Stromal cell of bone marrow (primary cell): ENCODE data around the gene GTPBP6.
"Not testable (repeated sequence)": the region's sequence is repeated elsewhere in the genome, so short reads cannot be mapped to it uniquely, and the experiment has no call there.

Source experiments
- DNase-seq: peaks from one replicate; pipeline ENCODE4 v3.0.0-alpha.2; 2012; ENCODE audit warnings: low read depth

Gene GTPBP6

GRCh38 chrX:351324-351641, 32.7 kb upstream of the GTPBP6 start:
- DNase-seq, result not testable (repeated sequence)

DNA sequence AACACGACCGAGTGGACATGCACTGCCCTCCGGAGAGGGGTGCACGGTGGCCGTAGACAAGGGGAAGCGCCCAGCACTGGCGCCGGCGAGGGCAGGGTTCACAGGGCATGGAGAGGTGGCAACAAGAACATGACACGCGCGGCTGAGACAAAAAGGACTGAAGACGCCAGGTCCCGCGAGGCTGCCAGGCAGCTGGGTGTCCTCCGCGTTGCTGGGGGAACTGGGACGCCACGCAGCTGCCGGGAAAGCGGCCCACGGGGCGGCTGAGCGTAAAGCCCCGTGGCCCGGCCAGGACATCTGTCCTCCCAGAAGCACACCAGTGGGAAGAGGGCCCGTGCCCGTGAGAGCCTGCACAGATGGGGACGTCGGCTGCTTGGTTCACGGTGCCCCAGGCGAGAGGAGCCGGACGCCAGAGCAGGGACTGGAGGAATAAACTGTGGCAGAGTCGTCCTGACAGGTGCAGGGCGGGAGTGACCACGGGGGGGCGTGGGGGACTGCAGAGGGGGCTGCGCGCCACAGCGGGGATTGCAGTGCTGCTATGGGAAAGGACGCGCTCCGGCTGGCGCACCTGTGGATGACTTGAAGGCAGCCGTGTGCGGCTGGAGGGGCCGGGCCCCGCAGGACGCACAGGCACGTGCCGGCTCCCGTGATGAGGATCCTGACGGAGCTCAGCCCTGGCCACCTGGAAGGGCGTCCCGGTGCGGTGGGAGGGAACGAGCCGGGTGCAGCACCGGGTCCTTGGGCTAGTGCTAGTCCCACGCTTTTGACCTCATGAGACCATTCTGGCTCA, 32.1 kb upstream of the GTPBP6 start:
- no peak for DNase-seq

GRCh38 chrX:350148-350533, 31.5 kb upstream of the GTPBP6 start:
- DNase-seq, result no peak

DNA sequence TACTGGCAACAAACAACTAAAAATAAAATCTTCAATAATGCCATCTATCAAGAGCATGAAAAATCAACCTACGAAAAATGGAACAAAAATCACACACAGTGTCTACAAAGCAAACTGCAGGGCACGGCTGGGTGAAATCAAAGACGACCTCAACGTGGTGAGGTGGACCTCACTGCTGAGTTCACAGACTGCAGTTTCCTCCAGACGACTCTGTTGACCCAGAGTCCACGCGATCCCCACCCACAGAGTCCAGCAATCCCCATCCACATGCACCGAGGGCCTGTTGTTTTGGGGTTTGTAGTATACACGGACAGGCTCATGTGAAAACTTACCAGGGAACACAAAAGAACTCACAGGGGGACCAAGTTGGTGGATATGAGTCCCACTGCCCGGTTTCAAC, 31.1 kb upstream of the GTPBP6 start:
- no peak for DNase-seq

DNA sequence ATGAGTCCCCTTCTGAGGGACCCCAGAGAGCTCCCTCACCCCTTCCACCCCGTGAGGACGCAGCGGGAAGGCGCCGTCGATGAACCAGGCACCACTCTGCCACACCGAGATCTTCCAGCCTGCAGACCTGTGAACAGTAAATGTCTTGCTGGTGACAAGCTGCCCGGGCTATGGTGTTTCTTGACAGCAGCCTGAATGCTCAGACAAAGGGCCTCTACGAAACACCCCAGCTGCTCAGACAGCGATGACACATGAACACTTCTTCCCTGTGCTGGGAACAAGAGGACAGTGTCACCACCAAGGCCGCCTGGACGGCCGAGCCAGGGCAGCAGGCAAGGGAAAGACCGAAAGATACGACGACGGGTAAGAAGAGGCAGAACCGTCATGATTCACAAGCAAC, 30.6 kb upstream of the GTPBP6 start:
- no peak for DNase-seq

DNA sequence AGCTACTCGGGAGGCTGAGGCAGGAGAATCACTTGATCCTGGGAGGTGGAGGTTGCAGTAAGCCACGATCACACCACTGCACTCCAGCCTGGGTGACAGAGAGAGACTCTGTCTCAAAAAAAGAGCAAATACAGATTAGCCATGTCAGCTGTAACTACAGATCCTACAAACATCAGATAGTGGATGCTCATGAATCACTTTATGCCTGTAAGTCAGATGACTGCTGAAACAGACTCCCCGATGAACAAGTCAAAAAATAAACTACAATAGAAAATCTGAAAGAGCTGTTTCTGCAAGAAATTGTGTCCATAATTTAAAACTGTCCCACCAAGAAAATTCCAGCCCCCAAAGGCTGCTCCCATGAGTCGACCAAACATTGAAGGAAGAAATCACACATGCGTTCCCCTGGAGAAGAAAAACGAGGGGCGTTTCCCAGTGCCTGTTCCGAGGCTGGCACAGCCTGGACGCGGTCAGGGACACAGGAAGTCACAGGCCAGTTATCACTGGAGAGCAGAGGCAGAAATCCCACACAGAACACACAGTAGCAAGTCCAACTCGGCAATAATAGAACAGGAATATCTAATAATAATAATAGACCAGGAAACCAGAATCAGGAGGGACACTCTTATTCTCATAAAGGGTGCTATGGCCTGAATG, 30.0 kb upstream of the GTPBP6 start:
- DNase-seq, result no peak

DNA sequence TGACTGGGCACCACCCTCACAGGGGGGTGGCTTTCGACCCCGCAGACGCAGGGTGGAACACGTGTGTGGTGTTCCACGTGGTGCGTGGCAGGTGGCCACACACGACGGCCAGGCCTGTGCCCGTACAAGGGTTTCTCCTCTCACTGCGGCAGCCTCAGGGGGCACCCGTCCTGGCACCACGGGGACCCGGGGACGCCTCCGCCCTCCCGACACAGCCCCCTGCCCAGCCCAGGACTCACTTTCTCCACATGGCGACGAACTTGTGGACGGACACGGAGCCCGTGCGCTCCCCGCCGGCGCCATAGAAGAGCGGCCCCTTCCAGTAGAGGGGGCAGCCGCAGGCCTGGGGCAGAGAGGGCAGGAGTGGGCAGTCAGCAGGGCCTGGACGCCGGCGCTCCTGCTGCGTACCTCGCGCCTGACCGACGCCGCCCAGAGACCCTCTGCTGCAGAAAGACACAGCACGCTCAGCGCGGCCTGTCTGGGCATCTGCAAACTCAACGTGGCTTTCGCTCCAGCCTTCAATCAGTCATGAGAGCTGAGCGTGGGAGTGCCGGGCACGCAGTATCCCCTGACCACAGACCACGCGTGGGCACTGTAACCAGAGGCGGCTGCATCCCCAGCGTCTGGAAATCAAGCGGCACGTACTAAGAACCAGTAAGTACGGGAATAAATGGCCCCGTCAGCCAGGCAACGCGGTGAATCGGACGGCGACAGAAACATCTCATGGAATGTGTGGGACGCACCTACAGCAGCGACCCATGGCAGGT, 28.9 kb upstream of the GTPBP6 start:
- no peak for DNase-seq

- DNase-seq, result no peak
Measured at GRCh38 chrX:346034-346813, 27.6 kb upstream of the GTPBP6 start.

DNA sequence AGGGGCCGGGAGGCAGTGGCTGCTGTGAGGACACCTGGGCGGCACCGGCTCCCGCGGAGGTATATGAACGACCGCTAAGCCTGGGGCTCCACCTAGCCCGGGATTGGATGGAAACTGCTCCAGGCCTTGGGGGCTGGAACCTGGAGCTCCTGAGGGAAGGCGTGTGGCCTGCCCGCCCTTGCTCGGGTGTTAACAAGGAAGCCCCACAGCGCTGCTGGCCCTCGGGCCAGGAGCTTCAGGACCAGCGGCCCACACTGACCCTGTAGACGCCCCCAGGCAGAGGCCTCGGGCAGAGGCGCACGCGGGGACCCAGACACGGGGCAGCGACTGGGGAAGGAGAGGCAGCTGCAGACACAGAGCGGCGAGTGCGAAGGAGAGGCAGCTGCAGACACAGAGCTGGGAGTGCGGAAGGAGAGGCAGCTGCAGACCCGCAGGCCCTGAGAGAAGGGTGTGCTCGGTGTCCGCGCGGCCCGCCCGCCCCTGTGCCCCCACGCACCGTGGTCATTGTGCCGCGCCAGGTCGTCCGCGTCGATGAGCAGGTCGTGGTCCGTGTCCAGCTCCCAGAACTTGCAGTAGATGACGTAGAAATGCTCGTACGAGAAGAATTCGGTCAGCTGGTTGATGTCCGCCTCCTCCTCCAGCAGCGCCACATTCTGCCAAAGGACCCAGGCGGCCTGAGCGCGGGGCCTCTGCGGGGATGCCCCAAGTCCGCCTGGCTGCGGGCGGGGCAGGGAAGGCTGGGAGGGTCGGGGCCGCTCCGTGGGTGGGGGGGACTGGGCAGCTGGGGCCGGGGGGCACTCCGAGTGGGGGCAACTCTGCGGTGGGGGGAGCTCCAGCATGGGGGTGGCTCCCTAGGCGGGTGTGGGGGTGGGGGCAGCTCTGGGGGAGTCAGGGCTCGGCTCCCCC, 26.7 kb upstream of the GTPBP6 start:
- DNase-seq, result no peak

GRCh38 chrX:344371-344901, 25.8 kb upstream of the GTPBP6 start:
- DNase-seq, result no peak

- no peak for DNase-seq
Measured at GRCh38 chrX:341541-342101, 23.0 kb upstream of the GTPBP6 start.

DNA sequence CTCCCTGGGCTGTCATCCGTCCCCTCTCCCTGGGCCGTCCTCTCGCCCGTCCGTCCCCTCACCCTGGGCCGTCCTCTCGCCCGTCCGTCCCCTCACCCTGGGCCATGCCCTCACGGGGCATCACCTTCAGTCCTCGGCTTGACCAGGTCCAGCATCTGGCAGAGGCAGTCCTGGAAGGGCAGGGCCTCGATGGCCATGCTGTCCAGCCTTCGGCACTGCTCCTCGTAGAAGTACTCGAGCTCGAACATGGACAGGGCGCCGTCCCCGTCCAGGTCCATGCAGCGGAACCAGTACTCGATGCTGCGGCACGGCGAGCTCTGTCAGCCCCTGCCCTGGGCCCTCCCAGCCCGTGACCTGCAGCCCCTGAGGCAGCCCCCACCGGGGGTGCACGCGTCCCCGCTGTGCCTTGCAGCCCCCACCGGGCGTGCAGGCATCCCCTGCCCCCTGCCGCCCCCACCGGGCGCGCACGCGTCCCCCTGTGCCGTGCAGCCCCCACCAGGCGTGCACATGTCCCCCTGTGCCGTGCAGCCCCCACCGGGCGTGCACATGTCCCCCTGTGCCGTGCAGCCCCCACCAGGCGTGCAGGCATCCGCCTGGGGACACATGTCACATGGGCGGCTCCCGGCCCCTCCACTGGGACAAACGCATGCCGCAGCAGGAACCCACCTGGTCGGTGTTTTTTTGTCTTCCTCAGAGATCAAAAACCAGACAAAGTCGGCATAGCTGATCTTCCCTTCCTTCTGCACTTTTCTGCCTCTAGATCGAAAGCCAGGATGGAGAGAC, 22.2 kb upstream of the GTPBP6 start:
- no peak for DNase-seq

DNA sequence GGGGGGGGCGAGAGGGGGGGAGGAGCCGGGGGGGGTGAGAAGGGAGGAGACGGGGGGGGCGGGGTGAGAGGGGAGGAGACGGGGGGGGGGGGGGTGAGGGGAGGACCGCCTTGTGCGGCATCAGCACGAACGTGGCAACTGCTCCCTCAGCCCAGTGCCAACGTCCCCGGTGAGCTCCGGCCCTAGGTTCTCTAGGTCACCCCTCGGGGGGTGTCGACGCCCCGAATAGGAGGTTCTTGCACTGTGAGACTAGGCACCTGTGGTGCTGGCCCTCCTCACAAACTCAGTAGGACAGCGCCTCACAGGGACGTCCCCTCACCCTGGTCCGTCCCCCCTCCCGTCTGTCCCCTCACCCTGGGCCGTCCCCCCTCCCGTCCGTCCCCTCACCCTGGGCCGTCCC, 21.5 kb upstream of the GTPBP6 start:
- no peak for DNase-seq

GRCh38 chrX:338836-339400, 20.3 kb upstream of the GTPBP6 start:
- DNase-seq, result no peak

GRCh38 chrX:338281-338835, 19.8 kb upstream of the GTPBP6 start:
- no peak for DNase-seq

- no peak for DNase-seq
Measured at GRCh38 chrX:337331-337831, 18.8 kb upstream of the GTPBP6 start.

DNA sequence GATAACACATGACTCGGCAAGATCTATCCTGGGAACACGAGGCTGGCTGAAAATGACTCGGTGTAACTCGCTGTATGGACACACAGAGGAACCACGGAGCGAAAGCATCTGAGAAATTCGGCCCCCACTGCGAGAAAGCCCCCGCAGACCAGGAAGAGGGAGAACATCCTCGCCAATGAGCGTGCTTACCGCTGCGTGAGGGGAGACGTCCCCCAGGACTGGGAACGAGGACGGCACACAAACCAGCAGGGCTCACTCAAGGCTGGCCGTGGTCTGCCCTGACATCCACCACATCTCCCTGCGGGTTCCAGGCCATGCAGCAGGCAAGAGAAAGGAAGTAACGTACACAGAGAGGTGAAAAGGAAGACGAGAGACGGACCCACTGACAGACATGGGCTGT, 17.6 kb upstream of the GTPBP6 start:
- no peak for DNase-seq

GRCh38 chrX:335758-336155, 17.2 kb upstream of the GTPBP6 start:
- DNase-seq, result no peak
